ENCODE results near the gene OLFML2A. TPM values are rescaled to one million over a fixed set of nuclear protein-coding genes. Genes with fewer than 3 reads are reported as not detected.

Gene OLFML2A
- polyA plus RNA-seq, 12 donors = 100 to 283 (median 150) TPM

GRCh38 chr9:124774129-124774978 is 2.6 kb upstream of the OLFML2A start:
- peak; percentile 90 for DNase-seq

- no peak for DNase-seq
Measured at GRCh38 chr9:124776618-124776953, 347 bp upstream of the OLFML2A start.

GRCh38 chr9:124778575-124779367 is 1.8 kb downstream of the OLFML2A start:
- no peak for DNase-seq

GRCh38 chr9:124779368-124780059 is 2.6 kb downstream of the OLFML2A start:
- DNase-seq = no peak

GRCh38 chr9:124780060-124780756 is 3.3 kb downstream of the OLFML2A start:
- no peak for DNase-seq

GRCh38 chr9:124780757-124781151 is 3.8 kb downstream of the OLFML2A start:
- no peak for DNase-seq

GRCh38 chr9:124781967-124782660 is 5.2 kb downstream of the OLFML2A start:
- DNase-seq = no peak

GRCh38 chr9:124782661-124783574 is 6.0 kb downstream of the OLFML2A start:
- DNase-seq = no peak

GRCh38 chr9:124783830-124784229 is 6.9 kb downstream of the OLFML2A start:
- DNase-seq = no peak

- DNase-seq = no peak
Measured at GRCh38 chr9:124784509-124784908, 7.6 kb downstream of the OLFML2A start.

- DNase-seq = no peak
Measured at GRCh38 chr9:124786881-124787573, 10.1 kb downstream of the OLFML2A start.

GRCh38 chr9:124788542-124789217 is 11.7 kb downstream of the OLFML2A start:
- DNase-seq = no peak

- no peak for DNase-seq
Measured at GRCh38 chr9:124789531-124789930, 12.6 kb downstream of the OLFML2A start.

- no peak for DNase-seq
Measured at GRCh38 chr9:124790301-124790700, 13.4 kb downstream of the OLFML2A start.

GRCh38 chr9:124790801-124791505 is 14.0 kb downstream of the OLFML2A start:
- no peak for DNase-seq

GRCh38 chr9:124792257-124793014 is 15.5 kb downstream of the OLFML2A start:
- DNase-seq = no peak

GRCh38 chr9:124793015-124793541 is 16.1 kb downstream of the OLFML2A start:
- DNase-seq = no peak
